Measurements from ENCODE around the gene BRAF. TPM values are rescaled to one million over a fixed set of nuclear protein-coding genes. Genes with fewer than 3 reads are reported as not detected.

BRAF gene
- total RNA-seq, 2 donors from 2014 or later = 45.7 to 46.7 TPM

DNA sequence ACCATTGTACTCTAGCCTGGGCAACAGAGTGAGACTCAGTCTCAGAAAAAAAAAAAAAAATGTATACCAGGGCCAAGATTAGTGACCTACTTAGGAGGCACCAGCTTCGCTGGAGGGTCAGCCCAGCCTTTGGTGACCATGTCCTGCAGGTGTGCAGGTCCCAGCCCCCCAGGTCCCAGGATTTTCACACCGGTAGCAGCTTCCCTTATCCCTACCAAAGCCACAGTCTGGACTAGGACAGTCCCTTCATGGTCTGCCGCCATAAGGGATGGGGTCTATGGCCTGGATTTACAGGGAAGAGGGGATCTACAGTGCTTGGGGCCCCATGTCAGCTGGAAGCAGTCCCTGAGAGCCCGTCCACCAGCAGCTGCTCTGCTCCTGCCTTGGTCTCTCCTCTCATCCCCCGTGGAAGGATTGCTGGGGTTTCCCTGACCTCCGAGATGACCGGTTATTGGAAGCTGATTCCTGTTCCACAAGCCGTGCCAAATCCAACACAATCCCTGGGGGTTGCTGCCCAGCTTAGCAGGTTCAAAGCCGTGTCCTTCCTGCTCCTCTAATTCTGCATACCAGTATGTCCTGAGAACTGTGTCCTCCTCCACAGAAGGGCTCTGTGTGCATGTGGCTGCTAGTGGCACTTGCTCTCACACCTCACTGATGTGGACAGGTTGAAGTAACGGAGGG, 239.2 kb downstream of the BRAF start:
- H3K27ac Mint-ChIP-seq = no peak overlapping the region

DNA sequence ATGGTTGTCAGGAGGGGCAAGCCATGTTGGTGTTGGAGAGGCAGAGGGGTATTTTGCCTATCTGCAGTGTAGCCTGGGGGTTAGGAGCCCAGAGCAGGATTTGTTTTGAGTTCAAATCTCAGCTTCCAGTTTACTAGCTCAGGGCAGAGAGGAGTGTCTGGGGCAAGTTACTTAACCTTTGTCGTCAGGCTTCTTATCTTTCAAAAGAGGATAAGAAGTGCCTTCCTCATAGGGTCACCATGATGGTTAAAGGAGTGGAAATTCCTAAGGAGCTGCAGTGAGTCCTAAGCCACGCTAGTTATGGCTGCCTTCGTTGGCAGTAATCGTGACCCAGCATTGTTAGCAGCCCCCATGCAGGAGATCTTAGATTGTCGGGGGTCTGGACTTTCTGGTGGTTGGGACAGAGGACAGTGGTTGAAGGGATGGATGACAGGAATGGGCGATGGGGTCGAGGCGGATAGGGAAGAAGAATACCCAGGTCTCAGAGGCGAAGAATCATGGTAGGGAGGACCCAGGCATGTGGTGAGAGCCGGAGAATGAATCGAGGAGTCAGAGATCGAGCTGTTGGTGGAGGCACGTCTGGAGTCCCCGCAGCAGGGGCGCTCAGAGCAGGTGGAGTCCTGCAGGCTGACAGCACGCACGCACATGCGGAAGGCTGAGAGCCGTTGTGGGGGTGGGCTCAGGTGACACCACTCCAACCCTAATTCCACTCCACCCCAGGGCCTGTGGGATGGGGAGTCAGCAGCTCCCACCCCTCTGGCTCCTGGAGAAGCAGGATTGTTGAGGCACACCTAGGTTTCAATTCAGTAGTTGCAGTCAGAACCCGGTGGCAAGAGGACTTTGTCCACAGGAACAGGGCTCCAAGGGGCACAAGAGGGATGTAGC, 240.4 kb downstream of the BRAF start:
- no peak overlapping the region for H3K9ac ChIP-seq (ENCODE audit: extremely low read depth, low read length, poor library complexity, severe bottlenecking)
- H3K27me3 Mint-ChIP-seq (ENCODE audit: insufficient read depth) = no peaks in the 10 kb centered on the region

More for the DNA sequence above, 239.2 kb downstream of the BRAF start:
- Mint-ChIP-seq H3K9me3 (no peaks in the 10 kb centered on the region), H3K4me1 (peaks cover 11% of the 10 kb centered on the region), H3K4me3 (no peak overlapping the region), H3K27me3 (ENCODE audit: insufficient read depth) (no peaks in the 10 kb centered on the region), H3K36me3 (ENCODE audit: low read depth) (peaks cover 12% of the 10 kb centered on the region)
- Histone ChIP-seq H3K36me3 (ENCODE audit: control insufficient read depth, insufficient read depth, low read length) (peaks cover 10% of the 10 kb centered on the region), H3K4me3 (ENCODE audit: low read length) (no peak overlapping the region), H3K27ac (ENCODE audit: low read depth, low read length) (no peak overlapping the region), H3K4me1 (ENCODE audit: control insufficient read depth, insufficient read depth, low read length) (peaks cover 6% of the 10 kb centered on the region), H3K9me3 (ENCODE audit: control insufficient read depth, low read length) (no peaks in the 10 kb centered on the region), H3K27me3 (ENCODE audit: control insufficient read depth, insufficient read depth, low read length, poor library complexity, severe bottlenecking) (no peaks in the 10 kb centered on the region), H3K9ac (ENCODE audit: extremely low read depth, low read length, poor library complexity, severe bottlenecking) (no peak overlapping the region)
- no peak for DNase-seq
- TF ChIP-seq, protein P1, sequence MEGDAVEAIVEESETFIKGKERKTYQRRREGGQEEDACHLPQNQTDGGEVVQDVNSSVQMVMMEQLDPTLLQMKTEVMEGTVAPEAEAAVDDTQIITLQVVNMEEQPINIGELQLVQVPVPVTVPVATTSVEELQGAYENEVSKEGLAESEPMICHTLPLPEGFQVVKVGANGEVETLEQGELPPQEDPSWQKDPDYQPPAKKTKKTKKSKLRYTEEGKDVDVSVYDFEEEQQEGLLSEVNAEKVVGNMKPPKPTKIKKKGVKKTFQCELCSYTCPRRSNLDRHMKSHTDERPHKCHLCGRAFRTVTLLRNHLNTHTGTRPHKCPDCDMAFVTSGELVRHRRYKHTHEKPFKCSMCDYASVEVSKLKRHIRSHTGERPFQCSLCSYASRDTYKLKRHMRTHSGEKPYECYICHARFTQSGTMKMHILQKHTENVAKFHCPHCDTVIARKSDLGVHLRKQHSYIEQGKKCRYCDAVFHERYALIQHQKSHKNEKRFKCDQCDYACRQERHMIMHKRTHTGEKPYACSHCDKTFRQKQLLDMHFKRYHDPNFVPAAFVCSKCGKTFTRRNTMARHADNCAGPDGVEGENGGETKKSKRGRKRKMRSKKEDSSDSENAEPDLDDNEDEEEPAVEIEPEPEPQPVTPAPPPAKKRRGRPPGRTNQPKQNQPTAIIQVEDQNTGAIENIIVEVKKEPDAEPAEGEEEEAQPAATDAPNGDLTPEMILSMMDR (conservative IDR thresholded peaks at IDR 0.05) = no peak
- WGBS, 2 experiments (ENCODE audit: insufficient coverage in 1 of 2, insufficient read length in 1 of 2) = 91 to 95% methylated on average over 6 to 10 of the region's 10 CpGs

DNA sequence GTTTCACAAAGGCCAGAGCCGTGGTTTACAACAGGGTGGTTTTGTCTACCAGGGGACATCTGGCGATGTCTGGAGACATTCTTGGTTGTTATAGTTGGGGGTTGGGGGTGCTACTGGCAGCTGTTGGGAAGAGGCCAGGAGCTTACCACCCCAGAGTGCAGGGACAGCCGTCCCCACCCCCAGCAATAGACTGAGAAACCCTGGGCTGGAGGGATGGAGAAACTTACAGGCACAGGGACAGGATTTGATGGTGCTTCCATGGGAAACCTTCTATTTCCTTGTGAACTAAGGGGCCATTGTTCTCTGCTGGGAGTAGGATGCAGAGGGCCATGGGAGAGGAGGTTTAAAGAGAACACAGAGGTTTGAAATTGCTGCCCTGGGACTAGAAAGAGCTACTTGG, 241.1 kb downstream of the BRAF start:
- peaks cover 11% of the 10 kb centered on the region for H3K4me1 Mint-ChIP-seq
- peaks cover 25% of the 10 kb centered on the region for H3K36me3 Mint-ChIP-seq (ENCODE audit: low read depth)
- no peak for DNase-seq
- no peaks in the 10 kb centered on the region for H3K9me3 Mint-ChIP-seq
- TF ChIP-seq, protein P1 (conservative IDR thresholded peaks at IDR 0.05) = no peak
- H3K9me3 ChIP-seq (ENCODE audit: control insufficient read depth, low read length) = no peaks in the 10 kb centered on the region
- H3K9ac ChIP-seq (ENCODE audit: extremely low read depth, low read length, poor library complexity, severe bottlenecking) = no peak overlapping the region
- no peak overlapping the region for H3K4me3 ChIP-seq (ENCODE audit: low read length)
- 80 to 97% methylated on average over 1 to 3 of the region's 3 CpGs for WGBS, 2 experiments (ENCODE audit: insufficient coverage in 1 of 2, insufficient read length in 1 of 2)
- no peaks in the 10 kb centered on the region for H3K27me3 Mint-ChIP-seq (ENCODE audit: insufficient read depth)
- peaks cover 6% of the 10 kb centered on the region for H3K4me1 ChIP-seq (ENCODE audit: control insufficient read depth, insufficient read depth, low read length)
- no peak overlapping the region for H3K4me3 Mint-ChIP-seq
- peak overlapping the region; percentile 45 for H3K27ac Mint-ChIP-seq
- peaks cover 20% of the 10 kb centered on the region for H3K36me3 ChIP-seq (ENCODE audit: control insufficient read depth, insufficient read depth, low read length)
- H3K27ac ChIP-seq (ENCODE audit: low read depth, low read length) = peak overlapping the region; percentile 27
- no peaks in the 10 kb centered on the region for H3K27me3 ChIP-seq (ENCODE audit: control insufficient read depth, insufficient read depth, low read length, poor library complexity, severe bottlenecking)

More for the DNA sequence above, 240.4 kb downstream of the BRAF start:
- TF ChIP-seq, protein P1 (conservative IDR thresholded peaks at IDR 0.05) = no peak
- peaks cover 17% of the 10 kb centered on the region for H3K36me3 ChIP-seq (ENCODE audit: control insufficient read depth, insufficient read depth, low read length)
- peak overlapping the region; percentile 27 for H3K27ac ChIP-seq (ENCODE audit: low read depth, low read length)
- whole genome bisulfite sequencing, 2 experiments (ENCODE audit: insufficient coverage in 1 of 2, insufficient read length in 1 of 2) = 93 to 95% methylated on average over 11 to 20 of the region's 20 CpGs
- H3K9me3 ChIP-seq (ENCODE audit: control insufficient read depth, low read length) = no peaks in the 10 kb centered on the region
- Mint-ChIP-seq H3K4me1 (peaks cover 11% of the 10 kb centered on the region), H3K27ac (peak overlapping the region; percentile 75), H3K9me3 (no peaks in the 10 kb centered on the region), H3K4me3 (no peak overlapping the region), H3K36me3 (ENCODE audit: low read depth) (peaks cover 21% of the 10 kb centered on the region)
- no peak overlapping the region for H3K4me3 ChIP-seq (ENCODE audit: low read length)
- H3K27me3 ChIP-seq (ENCODE audit: control insufficient read depth, insufficient read depth, low read length, poor library complexity, severe bottlenecking) = no peaks in the 10 kb centered on the region
- H3K4me1 ChIP-seq (ENCODE audit: control insufficient read depth, insufficient read depth, low read length) = peaks cover 6% of the 10 kb centered on the region
- DNase-seq = no peak

Data from endodermal cell (in vitro differentiated cells).